ENCODE measurements around the gene ZBTB49. TPM values are rescaled to one million over a fixed set of nuclear protein-coding genes. Genes with fewer than 3 reads are reported as not detected.

ZBTB49 gene
- total and polyA plus RNA-seq, 9 donors = 5.5 to 13.4 (median 8.3) TPM

DNA sequence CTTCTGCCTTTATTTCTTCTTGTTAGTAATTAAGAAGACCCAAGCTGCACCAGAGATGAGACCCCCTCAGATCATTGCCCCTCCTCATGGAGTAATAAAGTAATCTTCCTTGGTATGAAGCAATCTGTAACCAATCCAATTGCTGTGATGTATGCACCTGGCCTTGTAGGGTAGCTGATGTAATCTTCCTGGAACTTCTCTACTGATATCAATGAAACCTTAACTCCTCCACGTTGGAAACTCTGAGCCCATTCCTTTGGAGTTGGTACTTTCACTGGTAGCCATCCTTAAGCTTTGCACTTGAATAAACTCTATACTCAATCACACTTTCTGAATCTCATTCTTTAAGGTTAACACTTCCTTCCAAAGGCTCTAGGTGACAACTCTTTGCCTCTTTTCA lies 65.3 kb downstream of the ZBTB49 start:
- no peak overlapping the region for H3K27ac ChIP-seq
- H3K4me1 ChIP-seq (ENCODE audit: insufficient read depth) = no peaks in the 10 kb centered on the region
- TF ChIP-seq, protein P1, sequence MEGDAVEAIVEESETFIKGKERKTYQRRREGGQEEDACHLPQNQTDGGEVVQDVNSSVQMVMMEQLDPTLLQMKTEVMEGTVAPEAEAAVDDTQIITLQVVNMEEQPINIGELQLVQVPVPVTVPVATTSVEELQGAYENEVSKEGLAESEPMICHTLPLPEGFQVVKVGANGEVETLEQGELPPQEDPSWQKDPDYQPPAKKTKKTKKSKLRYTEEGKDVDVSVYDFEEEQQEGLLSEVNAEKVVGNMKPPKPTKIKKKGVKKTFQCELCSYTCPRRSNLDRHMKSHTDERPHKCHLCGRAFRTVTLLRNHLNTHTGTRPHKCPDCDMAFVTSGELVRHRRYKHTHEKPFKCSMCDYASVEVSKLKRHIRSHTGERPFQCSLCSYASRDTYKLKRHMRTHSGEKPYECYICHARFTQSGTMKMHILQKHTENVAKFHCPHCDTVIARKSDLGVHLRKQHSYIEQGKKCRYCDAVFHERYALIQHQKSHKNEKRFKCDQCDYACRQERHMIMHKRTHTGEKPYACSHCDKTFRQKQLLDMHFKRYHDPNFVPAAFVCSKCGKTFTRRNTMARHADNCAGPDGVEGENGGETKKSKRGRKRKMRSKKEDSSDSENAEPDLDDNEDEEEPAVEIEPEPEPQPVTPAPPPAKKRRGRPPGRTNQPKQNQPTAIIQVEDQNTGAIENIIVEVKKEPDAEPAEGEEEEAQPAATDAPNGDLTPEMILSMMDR (IDR thresholded peaks at IDR 0.05) = no peak
- no peak overlapping the region for H3K4me3 ChIP-seq
- no peak for DNase-seq
- H3K27me3 ChIP-seq = no peaks in the 10 kb centered on the region
- WGBS, 3 donors = 6 to 30% (median 11%) methylated on average over 1 of the region's 1 CpG
- H3K9me3 ChIP-seq = no peaks in the 10 kb centered on the region
- intact Hi-C loops (cut with DNase I) = no loop called here
- no peaks in the 10 kb centered on the region for H3K36me3 ChIP-seq

DNA sequence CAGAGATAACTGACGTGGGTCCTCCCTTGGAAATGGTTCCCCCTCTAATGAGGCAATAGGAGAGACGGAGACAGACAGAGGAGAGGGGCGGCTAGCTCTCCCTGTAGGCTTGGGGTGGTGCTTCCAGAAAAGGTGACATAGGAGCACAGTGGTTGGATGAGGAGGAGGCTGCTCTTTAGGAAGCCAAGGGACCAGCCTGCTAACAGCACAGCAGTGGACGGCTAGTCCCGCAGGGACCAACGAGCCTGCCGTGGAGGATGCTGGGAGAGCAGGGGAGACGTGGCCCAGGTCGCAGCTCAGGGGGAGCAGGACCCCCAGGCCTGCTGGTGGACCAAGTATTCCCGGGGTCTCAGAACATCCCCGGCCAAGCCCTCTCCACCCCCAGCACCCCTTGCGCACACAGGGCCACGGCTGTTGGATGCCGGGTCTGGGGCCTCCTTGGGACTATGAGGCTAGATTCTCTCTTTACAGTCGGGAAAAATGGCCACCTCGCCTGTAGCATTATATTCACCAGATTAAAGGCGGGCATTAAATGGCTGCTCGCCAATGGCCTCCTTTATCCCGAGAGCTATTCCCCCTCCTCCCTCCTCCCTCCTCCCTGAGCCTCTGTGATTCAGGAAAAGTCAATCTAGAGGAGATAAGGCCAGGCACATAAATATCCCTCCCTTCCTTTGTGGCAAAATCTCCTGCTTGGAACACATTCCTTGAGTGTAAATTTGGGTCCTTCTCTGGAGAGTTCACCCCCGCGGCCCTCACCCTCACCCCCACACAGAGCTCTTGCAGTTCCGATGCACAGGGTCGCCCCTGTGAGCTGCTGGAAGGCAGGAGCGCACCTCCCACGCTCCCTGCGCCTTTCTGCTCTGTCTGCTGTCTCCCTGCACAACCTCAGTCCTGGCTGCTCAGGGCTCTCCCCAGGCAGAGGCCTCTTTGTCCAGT lies 66.3 kb downstream of the ZBTB49 start:
- 36 to 39% (median 36%) methylated on average over 24 to 26 of the region's 26 CpGs for WGBS, 3 donors
- intact Hi-C loops (cut with DNase I) = no loop called here

DNA sequence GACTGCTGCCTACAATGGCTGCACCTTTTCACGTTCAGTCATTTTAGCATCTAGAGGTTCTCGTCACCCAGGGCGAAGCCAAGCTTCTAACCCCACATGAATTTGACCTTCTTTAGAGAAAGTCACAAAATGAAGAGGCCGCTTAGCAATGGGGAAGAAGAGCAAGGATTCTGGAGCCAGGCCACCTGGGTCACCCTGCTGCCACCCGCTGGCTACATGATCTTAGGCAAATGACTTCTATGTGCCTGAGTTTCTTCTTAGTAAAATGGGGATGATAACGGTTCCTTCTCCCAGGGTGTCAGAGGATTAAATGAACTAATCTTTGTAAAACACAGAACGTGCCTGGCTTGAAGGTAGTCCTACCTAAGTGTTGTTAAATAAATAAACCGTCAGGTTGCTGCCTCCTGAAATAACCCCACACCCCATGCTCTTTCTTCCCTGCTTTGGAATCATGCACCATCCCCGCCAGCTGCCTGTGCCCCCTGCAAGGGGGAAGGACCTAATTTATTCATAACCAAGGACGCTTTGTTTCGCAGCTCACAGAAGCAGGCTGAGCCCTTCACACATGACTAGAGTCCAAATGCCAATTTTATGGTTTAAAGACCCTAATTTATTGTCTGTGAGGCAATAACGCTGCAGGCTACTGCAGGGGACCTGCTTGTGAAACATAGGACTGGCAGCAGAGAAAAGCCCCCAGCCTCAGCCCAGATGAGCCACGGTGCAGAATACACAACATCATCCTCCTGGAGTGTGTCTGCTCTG lies 68.2 kb downstream of the ZBTB49 start:
- no peak for TF ChIP-seq EP300 (IDR thresholded peaks at IDR 0.05)
- TF ChIP-seq POLR2A (IDR thresholded peaks at IDR 0.05) = no peak
- TF ChIP-seq, protein P1 (IDR thresholded peaks at IDR 0.05) = no peak
- H3K9me3 ChIP-seq = no peaks in the 10 kb centered on the region
- intact Hi-C loops (cut with DNase I) = no loop called here
- H3K27me3 ChIP-seq = no peaks in the 10 kb centered on the region
- no peak overlapping the region for H3K27ac ChIP-seq
- WGBS, 3 donors = 83 to 90% (median 90%) methylated on average over 13 of the region's 13 CpGs
- DNase-seq = no peak
- no peaks in the 10 kb centered on the region for H3K36me3 ChIP-seq
- no peaks in the 10 kb centered on the region for H3K4me1 ChIP-seq (ENCODE audit: insufficient read depth)
- H3K4me3 ChIP-seq = no peak overlapping the region

More for the DNA sequence above, 66.3 kb downstream of the ZBTB49 start:
- Histone ChIP-seq H3K4me3 (no peak overlapping the region), H3K9me3 (no peaks in the 10 kb centered on the region), H3K36me3 (no peaks in the 10 kb centered on the region), H3K27me3 (no peaks in the 10 kb centered on the region), H3K27ac (no peak overlapping the region), H3K4me1 (ENCODE audit: insufficient read depth) (no peaks in the 10 kb centered on the region)
- peak; percentile 31 to 85 (median 63) for DNase-seq
- no peak for TF ChIP-seq EP300 (IDR thresholded peaks at IDR 0.05)
- no peak for TF ChIP-seq POLR2A (IDR thresholded peaks at IDR 0.05)
- TF ChIP-seq, protein P1 (IDR thresholded peaks at IDR 0.05) = no peak

DNA sequence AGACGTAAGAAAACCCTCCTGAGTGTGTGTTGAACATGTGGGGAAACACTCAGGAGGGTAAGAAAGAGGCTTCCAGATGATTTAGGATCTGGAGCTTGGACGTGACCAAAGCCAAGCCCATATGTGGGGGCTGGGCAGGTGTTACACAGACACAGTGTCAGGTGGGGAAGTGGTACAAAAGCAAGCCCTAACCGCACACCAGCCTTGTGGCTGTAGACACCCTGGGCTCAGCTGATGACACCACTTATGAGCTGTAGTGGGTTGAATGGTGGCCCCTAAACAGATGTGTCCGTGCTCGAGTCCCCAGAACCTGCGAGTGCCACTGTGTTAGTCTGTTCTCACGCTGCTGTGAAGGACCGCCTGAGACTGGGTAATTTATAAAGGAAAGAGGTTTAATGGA lies 71.8 kb downstream of the ZBTB49 start:
- DNase-seq = no peak
- 85 to 93% (median 89%) methylated on average over 8 of the region's 8 CpGs for WGBS, 3 donors
- Histone ChIP-seq H3K9me3 (no peaks in the 10 kb centered on the region), H3K4me1 (ENCODE audit: insufficient read depth) (no peaks in the 10 kb centered on the region), H3K27me3 (no peaks in the 10 kb centered on the region), H3K4me3 (no peak overlapping the region), H3K27ac (no peak overlapping the region), H3K36me3 (no peaks in the 10 kb centered on the region)
- TF ChIP-seq, protein P1 (IDR thresholded peaks at IDR 0.05) = no peak
- TF ChIP-seq EP300 (IDR thresholded peaks at IDR 0.05) = no peak
- TF ChIP-seq POLR2A (IDR thresholded peaks at IDR 0.05) = no peak
- intact Hi-C loops (cut with DNase I) = no loop called here

All from ovary (tissue), 9 donors.